ENCODE data around the gene POC1A. TPM values are rescaled to one million over a fixed set of nuclear protein-coding genes. Genes with fewer than 3 reads are reported as not detected.

Gene POC1A
- total RNA-seq, 1 donor = 1.8 TPM

DNA sequence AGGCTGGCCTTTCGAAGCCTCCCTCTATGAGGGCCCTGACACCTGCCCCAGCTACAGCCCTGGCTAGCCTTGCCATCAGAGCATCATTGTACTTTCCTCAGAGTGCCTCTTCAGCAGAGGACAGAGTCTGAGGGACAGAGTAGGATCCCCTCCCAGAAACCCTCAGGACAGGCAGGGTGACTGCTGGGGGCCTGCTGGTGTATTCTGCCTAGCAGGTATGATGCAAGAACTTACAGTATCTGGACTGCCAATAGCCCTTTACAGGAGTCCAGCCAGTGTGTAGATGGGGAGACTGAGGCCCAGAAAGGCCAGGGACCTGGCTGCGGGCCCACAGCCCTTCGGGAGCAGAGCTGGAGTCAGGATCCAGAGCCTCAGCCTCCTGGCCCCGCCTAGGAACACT, 116.9 kb downstream of the POC1A start:
- no peak overlapping the region for H3K27ac ChIP-seq (ENCODE audit: low read depth, low read length)
- no peak overlapping the region for H2AFZ ChIP-seq (ENCODE audit: low read length)
- H4K20me1 ChIP-seq (ENCODE audit: insufficient read depth, low read length) = no peaks in the 10 kb centered on the region
- H3K4me2 ChIP-seq (ENCODE audit: insufficient read depth, low read length) = no peak overlapping the region
- no peak for DNase-seq (ENCODE audit: insufficient read length, low spot score, missing footprints)
- H3K4me1 ChIP-seq (ENCODE audit: insufficient read depth, low read length) = no peaks in the 10 kb centered on the region
- TF ChIP-seq, protein P1, sequence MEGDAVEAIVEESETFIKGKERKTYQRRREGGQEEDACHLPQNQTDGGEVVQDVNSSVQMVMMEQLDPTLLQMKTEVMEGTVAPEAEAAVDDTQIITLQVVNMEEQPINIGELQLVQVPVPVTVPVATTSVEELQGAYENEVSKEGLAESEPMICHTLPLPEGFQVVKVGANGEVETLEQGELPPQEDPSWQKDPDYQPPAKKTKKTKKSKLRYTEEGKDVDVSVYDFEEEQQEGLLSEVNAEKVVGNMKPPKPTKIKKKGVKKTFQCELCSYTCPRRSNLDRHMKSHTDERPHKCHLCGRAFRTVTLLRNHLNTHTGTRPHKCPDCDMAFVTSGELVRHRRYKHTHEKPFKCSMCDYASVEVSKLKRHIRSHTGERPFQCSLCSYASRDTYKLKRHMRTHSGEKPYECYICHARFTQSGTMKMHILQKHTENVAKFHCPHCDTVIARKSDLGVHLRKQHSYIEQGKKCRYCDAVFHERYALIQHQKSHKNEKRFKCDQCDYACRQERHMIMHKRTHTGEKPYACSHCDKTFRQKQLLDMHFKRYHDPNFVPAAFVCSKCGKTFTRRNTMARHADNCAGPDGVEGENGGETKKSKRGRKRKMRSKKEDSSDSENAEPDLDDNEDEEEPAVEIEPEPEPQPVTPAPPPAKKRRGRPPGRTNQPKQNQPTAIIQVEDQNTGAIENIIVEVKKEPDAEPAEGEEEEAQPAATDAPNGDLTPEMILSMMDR (IDR thresholded peaks at IDR 0.05; ENCODE audit: extremely low read depth, low read depth, low read length) = no peak
- no peak overlapping the region for H3K4me3 ChIP-seq (ENCODE audit: insufficient read depth, low read length)
- no peaks in the 10 kb centered on the region for H3K9me3 ChIP-seq (ENCODE audit: low read depth, low read length)
- H3K27me3 ChIP-seq (ENCODE audit: insufficient read depth, low read length) = no peaks in the 10 kb centered on the region
- no peaks in the 10 kb centered on the region for H3K36me3 ChIP-seq (ENCODE audit: insufficient read depth, low read length)
- H3K79me2 ChIP-seq (ENCODE audit: insufficient read depth, low read length) = no peaks in the 10 kb centered on the region

DNA sequence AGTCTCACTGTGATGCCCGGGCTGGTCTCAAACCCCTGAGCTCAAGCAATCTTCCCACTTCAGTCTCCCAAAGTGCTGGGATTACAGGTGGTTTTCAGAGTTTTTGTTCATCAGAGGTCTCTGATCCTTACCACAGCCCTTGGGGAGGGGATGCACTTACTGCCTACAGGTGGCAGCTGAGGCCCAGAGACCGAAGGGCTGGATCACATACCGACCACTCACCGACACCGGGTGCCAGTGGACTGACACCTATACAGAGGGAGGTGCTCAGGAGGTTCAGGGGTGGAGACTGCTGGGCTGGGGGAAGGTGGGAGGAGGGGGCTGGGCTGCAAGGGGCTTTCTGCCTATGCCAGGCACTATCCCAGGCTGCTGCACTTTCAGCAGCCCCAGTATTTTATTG, 117.4 kb downstream of the POC1A start:
- H2AFZ ChIP-seq (ENCODE audit: low read length) = no peak overlapping the region
- H3K9me3 ChIP-seq (ENCODE audit: low read depth, low read length) = no peaks in the 10 kb centered on the region

DNA sequence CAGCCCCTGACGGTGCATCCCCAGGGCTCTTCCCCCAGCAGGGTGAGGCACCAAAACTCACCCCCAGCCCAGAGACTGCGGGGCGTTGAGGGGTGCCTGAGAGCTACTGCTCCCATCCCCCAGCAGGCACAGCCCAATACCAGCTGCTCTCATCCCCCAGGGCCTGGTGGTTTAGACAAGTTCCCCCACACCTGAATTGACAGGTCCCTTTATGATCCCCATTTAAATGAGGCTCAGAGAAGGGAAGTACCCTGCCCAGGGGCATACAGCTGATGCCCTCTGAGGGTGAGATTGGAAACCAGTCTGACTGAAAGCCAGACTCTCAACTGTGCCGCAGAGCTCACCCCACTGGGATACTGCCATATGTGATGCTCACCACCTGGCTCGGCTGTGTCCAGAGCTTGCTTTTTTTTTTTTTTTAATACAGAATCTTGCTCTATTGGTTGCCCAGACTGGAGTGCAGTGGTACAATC, 118.0 kb downstream of the POC1A start:
- DNase-seq (ENCODE audit: insufficient read length, low spot score, missing footprints) = no peak
- no peak overlapping the region for H3K4me2 ChIP-seq (ENCODE audit: insufficient read depth, low read length)
- H4K20me1 ChIP-seq (ENCODE audit: insufficient read depth, low read length) = no peaks in the 10 kb centered on the region
- no peaks in the 10 kb centered on the region for H3K79me2 ChIP-seq (ENCODE audit: insufficient read depth, low read length)
- no peak overlapping the region for H3K27ac ChIP-seq (ENCODE audit: low read depth, low read length)
- TF ChIP-seq, protein P1 (IDR thresholded peaks at IDR 0.05; ENCODE audit: extremely low read depth, low read depth, low read length) = no peak
- no peak overlapping the region for H3K4me3 ChIP-seq (ENCODE audit: insufficient read depth, low read length)
- no peaks in the 10 kb centered on the region for H3K27me3 ChIP-seq (ENCODE audit: insufficient read depth, low read length)
- no peaks in the 10 kb centered on the region for H3K4me1 ChIP-seq (ENCODE audit: insufficient read depth, low read length)
- no peaks in the 10 kb centered on the region for H3K9me3 ChIP-seq (ENCODE audit: low read depth, low read length)
- H3K36me3 ChIP-seq (ENCODE audit: insufficient read depth, low read length) = no peaks in the 10 kb centered on the region
- H2AFZ ChIP-seq (ENCODE audit: low read length) = no peak overlapping the region

More for the DNA sequence above, 117.4 kb downstream of the POC1A start:
- Histone ChIP-seq H3K4me2 (ENCODE audit: insufficient read depth, low read length) (no peak overlapping the region), H3K36me3 (ENCODE audit: insufficient read depth, low read length) (no peaks in the 10 kb centered on the region), H3K27ac (ENCODE audit: low read depth, low read length) (no peak overlapping the region), H4K20me1 (ENCODE audit: insufficient read depth, low read length) (no peaks in the 10 kb centered on the region), H3K27me3 (ENCODE audit: insufficient read depth, low read length) (no peaks in the 10 kb centered on the region), H3K4me1 (ENCODE audit: insufficient read depth, low read length) (no peaks in the 10 kb centered on the region), H3K79me2 (ENCODE audit: insufficient read depth, low read length) (no peaks in the 10 kb centered on the region), H3K4me3 (ENCODE audit: insufficient read depth, low read length) (no peak overlapping the region)
- no peak for DNase-seq (ENCODE audit: insufficient read length, low spot score, missing footprints)
- TF ChIP-seq, protein P1 (IDR thresholded peaks at IDR 0.05; ENCODE audit: extremely low read depth, low read depth, low read length) = no peak

DNA sequence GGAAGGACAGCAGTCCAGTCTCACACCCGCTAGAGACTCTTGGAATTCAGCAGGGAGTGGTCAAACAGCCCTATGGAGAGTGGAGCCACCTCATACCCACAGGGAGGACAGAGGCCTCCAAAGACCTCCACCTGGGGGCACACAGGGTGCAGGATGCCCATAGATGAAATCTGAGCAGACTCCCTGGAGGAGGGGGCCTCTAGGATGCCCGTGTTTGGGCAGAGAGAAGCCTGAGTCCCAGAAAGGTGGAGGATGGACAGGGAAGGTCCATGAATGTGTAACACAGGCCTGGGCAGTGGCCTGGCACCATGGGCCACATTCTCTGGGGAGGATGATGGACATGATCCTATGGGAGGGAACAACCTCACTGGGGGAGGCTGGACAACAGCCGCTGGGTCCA, 119.6 kb downstream of the POC1A start:
- TF ChIP-seq, protein P1 (IDR thresholded peaks at IDR 0.05; ENCODE audit: extremely low read depth, low read depth, low read length) = no peak
- H3K27me3 ChIP-seq (ENCODE audit: insufficient read depth, low read length) = no peaks in the 10 kb centered on the region
- no peaks in the 10 kb centered on the region for H3K36me3 ChIP-seq (ENCODE audit: insufficient read depth, low read length)
- no peak overlapping the region for H3K27ac ChIP-seq (ENCODE audit: low read depth, low read length)
- no peak overlapping the region for H2AFZ ChIP-seq (ENCODE audit: low read length)
- H3K9me3 ChIP-seq (ENCODE audit: low read depth, low read length) = no peaks in the 10 kb centered on the region
- H3K4me3 ChIP-seq (ENCODE audit: insufficient read depth, low read length) = no peak overlapping the region
- DNase-seq (ENCODE audit: insufficient read length, low spot score, missing footprints) = no peak
- no peaks in the 10 kb centered on the region for H3K79me2 ChIP-seq (ENCODE audit: insufficient read depth, low read length)
- H3K4me2 ChIP-seq (ENCODE audit: insufficient read depth, low read length) = no peak overlapping the region
- no peaks in the 10 kb centered on the region for H4K20me1 ChIP-seq (ENCODE audit: insufficient read depth, low read length)
- no peaks in the 10 kb centered on the region for H3K4me1 ChIP-seq (ENCODE audit: insufficient read depth, low read length)
